K562 (cell line): ENCODE data around the gene MAP3K12. TPM values are rescaled to one million over a fixed set of nuclear protein-coding genes. Genes with fewer than 3 reads are reported as not detected.

Experiments
- ETS1 ChIP-seq: conservative IDR thresholded peaks from 2 replicates; pipeline ENCODE4 v1.6.1; 2011; ENCODE audit warnings: low read depth, mild to moderate bottlenecking, low read length; ENCODE audit not compliant: control insufficient read depth
- LEF1 ChIP-seq: fragments of 450-650 bp; IDR thresholded peaks from 2 replicates; pipeline ENCODE4 v1.6.1; 2016; ENCODE audit warnings: mild to moderate bottlenecking
- MED1 ChIP-seq: sonication (generic); formaldehyde crosslinking; IDR thresholded peaks from 2 replicates; pipeline ENCODE4 v1.8.1; 2023; ENCODE audit warnings: missing genetic modification reagents, borderline replicate concordance
- NFE2 ChIP-seq: IDR thresholded peaks from 2 replicates; pipeline ENCODE4 v1.6.1; 2014; ENCODE audit warnings: antibody characterized with exemption, low read depth
- RERE ChIP-seq: sonication (generic); formaldehyde crosslinking; IDR thresholded peaks from 2 replicates; pipeline ENCODE4 v1.8.0; 2023; ENCODE audit warnings: missing genetic modification reagents, mild to moderate bottlenecking, borderline replicate concordance
- SIN3A ChIP-seq, 2 experiments: fragments of 150-350 bp in 1 of 2; IDR thresholded peaks; 2 replicates each; pipeline ENCODE4 v1.6.1; 2011 to 2016; ENCODE audit warnings: borderline replicate concordance in 2 of 2, low read depth in 2 of 2, low read length in 2 of 2, mild to moderate bottlenecking in 2 of 2, moderate library complexity in 2 of 2; ENCODE audit not compliant: control insufficient read depth in 1 of 2
- TCF7L2 ChIP-seq: fragments of 150-350 bp; IDR thresholded peaks from 2 replicates; pipeline ENCODE4 v1.6.1; 2016; ENCODE audit warnings: low read depth, mild to moderate bottlenecking, low read length, moderate library complexity
- XRCC5 ChIP-seq: fragments of 200-400 bp; formaldehyde crosslinking; IDR thresholded peaks from 2 replicates; pipeline ENCODE4 v1.6.1; 2017; ENCODE audit warnings: low read depth, mild to moderate bottlenecking, low read length
- ZNF584 ChIP-seq: fragments of 200-800 bp; sonication (Bioruptor generic); IDR thresholded peaks from 2 replicates; pipeline ENCODE4 v1.6.1; 2016; ENCODE audit warnings: low read depth, mild to moderate bottlenecking, missing genetic modification characterization, missing compliant biosample characterization
- polyA plus RNA-seq, 8 experiments: library from polyadenylated mRNA; depleted of rRNA in 4 of 8; stranded (reverse) in 5 of 8; unstranded in 3 of 8; fragments of >200 nt; fragmentation: Nextera tagmentation in 2 of 8; fragmentation: Illumina TruSeq in 1 of 8; extraction: Ambion mirVana in 2 of 8; extraction: Trizol in 1 of 8; gene quantifications; 2 replicates each; pipeline versions ENCODE4 v1.2.1 to v1.2.3, GENCODE V29; 2011 to 2014; ENCODE audit warnings: inconsistent platforms in 1 of 8, missing spikeins in 1 of 8
- total RNA-seq, 7 experiments: library from RNA; depleted of rRNA in 6 of 7; stranded (reverse); fragments of >200 nt in 6 of 7; fragmentation: Illumina TruSeq in 2 of 7; extraction: Trizol in 2 of 7; gene quantifications; 2 replicates each; pipeline versions ENCODE4 v1.2.1 to v1.2.3, GENCODE V29; 2011 to 2021; ENCODE audit warnings: low replicate concordance in 1 of 7
- TF ChIP-seq, protein P1 (sequence below): fragments of 250-450 bp; sonication (Bioruptor Pico); IDR thresholded peaks from 2 replicates; pipeline ENCODE4 v1.5.0; 2020; ENCODE audit warnings: mild to moderate bottlenecking, borderline replicate concordance
- TF ChIP-seq, protein P2 (sequence below): fragments of 450-650 bp; formaldehyde crosslinking; IDR thresholded peaks from 2 replicates; pipeline ENCODE4 v1.4.0; 2020; ENCODE audit warnings: mild to moderate bottlenecking, moderate library complexity
- TF ChIP-seq, protein P3 (sequence below): IDR thresholded peaks from 2 replicates; pipeline ENCODE4 v1.6.1; 2016; ENCODE audit warnings: missing genetic modification characterization, missing compliant biosample characterization
- TF ChIP-seq, protein P4 (sequence below): fragments of 450-650 bp; IDR thresholded peaks from 2 replicates; pipeline ENCODE4 v1.6.1; 2014; ENCODE audit warnings: low read depth, mild to moderate bottlenecking, moderate library complexity, borderline replicate concordance

Gene MAP3K12
- total and polyA plus RNA-seq, 9 of the 15 experiments (the other 6 are each of a cell fraction or from before 2014, with no cell fraction given) = 0.10 to 2.4 (median 1.6) TPM

DNA sequence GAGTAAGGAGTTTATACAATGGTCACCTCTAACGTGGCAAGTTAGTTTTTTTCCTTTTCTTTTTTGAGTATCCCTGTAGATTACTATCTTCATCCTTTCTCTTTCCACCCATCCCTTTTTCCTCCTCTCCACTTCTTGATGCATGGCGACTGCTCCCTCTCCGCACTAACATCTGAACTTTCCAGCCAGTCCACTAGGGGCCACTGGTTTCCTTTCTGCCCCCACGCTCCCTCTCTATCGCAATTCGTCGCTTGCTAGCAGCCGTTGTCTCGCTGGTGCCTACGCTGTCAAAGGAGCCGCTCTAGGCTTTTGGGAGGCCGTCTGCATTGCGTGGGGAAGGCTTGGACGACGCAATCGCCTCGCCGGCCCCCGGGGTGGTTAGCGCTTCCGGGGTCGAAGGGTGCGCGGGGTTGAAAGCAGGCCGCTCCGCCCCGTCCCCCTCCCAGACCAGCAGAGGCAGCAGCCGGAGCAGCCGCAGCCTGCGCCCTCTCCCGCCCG, 47.5 kb downstream of the MAP3K12 start, which contains the start of gene PCBP2 (continued):
- TF ChIP-seq, protein P1, sequence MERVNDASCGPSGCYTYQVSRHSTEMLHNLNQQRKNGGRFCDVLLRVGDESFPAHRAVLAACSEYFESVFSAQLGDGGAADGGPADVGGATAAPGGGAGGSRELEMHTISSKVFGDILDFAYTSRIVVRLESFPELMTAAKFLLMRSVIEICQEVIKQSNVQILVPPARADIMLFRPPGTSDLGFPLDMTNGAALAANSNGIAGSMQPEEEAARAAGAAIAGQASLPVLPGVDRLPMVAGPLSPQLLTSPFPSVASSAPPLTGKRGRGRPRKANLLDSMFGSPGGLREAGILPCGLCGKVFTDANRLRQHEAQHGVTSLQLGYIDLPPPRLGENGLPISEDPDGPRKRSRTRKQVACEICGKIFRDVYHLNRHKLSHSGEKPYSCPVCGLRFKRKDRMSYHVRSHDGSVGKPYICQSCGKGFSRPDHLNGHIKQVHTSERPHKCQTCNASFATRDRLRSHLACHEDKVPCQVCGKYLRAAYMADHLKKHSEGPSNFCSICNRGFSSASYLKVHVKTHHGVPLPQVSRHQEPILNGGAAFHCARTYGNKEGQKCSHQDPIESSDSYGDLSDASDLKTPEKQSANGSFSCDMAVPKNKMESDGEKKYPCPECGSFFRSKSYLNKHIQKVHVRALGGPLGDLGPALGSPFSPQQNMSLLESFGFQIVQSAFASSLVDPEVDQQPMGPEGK = no peak
- TF ChIP-seq TCF7L2 (no peak), ZNF584 (CRISPR knock-in tag) (no peak), SIN3A (IDR thresholded peaks at IDR 0.05; ENCODE audit: borderline replicate concordance in 2 of 2, control insufficient read depth in 1 of 2, low read depth in 2 of 2, low read length in 2 of 2) (peak in 1 of 2 experiments; percentile 63; a peak in 1 of 4 replicates), XRCC5 (peak; percentile 99), ETS1 (peak; percentile 72; the same call in 1 of the 2 replicates), RERE (CRISPR knock-in tag) (no peak), LEF1 (peak; percentile 66), MED1 (CRISPR knock-in tag) (no peak), NFE2 (0 out of 2 replicates have a peak, but pooled peaks have one; percentile 33)
- TF ChIP-seq, protein P2, sequence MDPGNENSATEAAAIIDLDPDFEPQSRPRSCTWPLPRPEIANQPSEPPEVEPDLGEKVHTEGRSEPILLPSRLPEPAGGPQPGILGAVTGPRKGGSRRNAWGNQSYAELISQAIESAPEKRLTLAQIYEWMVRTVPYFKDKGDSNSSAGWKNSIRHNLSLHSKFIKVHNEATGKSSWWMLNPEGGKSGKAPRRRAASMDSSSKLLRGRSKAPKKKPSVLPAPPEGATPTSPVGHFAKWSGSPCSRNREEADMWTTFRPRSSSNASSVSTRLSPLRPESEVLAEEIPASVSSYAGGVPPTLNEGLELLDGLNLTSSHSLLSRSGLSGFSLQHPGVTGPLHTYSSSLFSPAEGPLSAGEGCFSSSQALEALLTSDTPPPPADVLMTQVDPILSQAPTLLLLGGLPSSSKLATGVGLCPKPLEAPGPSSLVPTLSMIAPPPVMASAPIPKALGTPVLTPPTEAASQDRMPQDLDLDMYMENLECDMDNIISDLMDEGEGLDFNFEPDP = no peak
- TF ChIP-seq, protein P3, sequence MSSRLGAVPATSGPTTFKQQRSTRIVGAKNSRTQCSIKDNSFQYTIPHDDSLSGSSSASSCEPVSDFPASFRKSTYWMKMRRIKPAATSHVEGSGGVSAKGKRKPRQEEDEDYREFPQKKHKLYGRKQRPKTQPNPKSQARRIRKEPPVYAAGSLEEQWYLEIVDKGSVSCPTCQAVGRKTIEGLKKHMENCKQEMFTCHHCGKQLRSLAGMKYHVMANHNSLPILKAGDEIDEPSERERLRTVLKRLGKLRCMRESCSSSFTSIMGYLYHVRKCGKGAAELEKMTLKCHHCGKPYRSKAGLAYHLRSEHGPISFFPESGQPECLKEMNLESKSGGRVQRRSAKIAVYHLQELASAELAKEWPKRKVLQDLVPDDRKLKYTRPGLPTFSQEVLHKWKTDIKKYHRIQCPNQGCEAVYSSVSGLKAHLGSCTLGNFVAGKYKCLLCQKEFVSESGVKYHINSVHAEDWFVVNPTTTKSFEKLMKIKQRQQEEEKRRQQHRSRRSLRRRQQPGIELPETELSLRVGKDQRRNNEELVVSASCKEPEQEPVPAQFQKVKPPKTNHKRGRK (tag) = no peak
- TF ChIP-seq, protein P4, sequence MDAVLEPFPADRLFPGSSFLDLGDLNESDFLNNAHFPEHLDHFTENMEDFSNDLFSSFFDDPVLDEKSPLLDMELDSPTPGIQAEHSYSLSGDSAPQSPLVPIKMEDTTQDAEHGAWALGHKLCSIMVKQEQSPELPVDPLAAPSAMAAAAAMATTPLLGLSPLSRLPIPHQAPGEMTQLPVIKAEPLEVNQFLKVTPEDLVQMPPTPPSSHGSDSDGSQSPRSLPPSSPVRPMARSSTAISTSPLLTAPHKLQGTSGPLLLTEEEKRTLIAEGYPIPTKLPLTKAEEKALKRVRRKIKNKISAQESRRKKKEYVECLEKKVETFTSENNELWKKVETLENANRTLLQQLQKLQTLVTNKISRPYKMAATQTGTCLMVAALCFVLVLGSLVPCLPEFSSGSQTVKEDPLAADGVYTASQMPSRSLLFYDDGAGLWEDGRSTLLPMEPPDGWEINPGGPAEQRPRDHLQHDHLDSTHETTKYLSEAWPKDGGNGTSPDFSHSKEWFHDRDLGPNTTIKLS = peak; percentile 97
